NCI-H1694 (cell line): ENCODE measurements around the gene CFAP20.

Experiments used
- DNase-seq: peaks from one replicate; lab custom pipeline; 2025; lab: John Stamatoyannopoulos, UW

CFAP20 gene

GRCh38 chr16:58129097-58129936, at the start of gene CFAP20:
Gene CFAP20 (minus strand): TSS chr16:58129381. CDS start chr16:58129115, 266 bp downstream.
- peak; percentile 95 for DNase-seq

DNA sequence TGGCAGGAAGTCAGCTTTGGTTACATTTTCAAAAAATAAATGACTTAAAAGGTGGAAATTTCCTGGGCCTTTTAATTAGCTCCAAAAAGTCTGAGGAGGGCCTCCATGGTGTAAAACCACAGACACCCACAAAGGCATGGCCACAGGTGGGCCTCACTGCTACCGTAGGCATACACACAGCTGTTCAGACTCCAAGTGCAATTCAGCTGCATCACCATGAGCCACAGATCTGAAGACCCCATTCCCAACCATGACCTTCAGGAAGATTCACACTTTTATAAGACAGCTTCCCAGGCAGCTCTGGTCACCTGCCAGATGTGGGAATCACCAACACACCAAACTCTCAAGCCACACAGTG, 48.2 kb upstream of the CFAP20 start:
- no peak for DNase-seq

DNA sequence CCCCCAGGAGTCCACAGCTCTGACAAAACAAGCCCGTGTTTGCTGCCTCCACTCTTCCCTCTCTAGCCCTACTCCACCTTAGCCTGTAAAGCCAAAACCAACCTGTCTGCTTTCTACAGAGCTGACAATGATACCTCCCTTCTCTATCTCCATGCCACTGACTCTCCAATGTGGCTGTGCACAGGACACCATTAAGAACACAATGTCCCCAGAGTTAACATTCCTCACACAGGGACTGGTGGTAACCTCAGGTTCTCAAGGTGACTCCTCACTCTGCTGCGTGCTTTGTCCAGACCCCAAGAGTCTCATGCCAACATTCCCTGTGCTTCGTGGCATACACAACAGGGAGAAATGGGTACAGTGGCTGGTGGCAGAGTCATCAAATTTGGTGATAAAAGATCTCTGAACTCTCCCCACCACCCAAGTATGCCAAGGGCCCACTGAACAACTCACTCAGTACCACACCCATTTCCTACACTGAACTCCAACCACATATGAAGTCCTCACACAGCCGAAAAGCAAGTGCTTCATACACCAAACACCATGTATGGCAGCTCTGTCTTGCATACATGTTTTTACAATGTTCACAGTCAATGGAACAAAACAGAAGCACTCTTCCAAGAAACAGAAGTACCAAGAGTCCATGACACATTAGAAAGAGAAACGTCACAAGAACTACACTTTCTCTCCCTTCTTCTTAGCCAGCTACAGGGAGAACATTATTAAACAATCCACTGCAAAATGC, 47.6 kb upstream of the CFAP20 start:
- no peak for DNase-seq

- DNase-seq, result no peak
Observed at GRCh38 chr16:58170223-58170622, 41.0 kb upstream of the CFAP20 start.

DNA sequence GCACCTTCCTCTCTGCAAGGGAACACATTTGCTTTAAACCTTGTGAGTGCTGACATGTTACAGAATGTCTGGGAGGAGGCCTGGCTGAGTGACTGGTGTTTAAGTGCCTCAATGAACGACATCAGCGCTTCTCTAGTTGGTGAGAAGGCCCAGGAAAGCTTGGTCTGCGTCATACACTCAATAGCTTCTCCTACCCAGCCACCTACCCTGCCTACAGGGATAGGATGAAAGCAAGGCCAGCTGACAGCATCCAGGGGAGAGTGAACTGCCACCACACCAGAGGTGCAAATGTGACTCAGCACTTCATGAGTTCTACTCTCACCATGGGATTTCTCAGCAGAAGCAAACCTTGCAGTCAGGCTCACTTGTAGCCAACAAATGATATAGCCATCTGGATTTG, 31.7 kb upstream of the CFAP20 start:
- no peak for DNase-seq

DNA sequence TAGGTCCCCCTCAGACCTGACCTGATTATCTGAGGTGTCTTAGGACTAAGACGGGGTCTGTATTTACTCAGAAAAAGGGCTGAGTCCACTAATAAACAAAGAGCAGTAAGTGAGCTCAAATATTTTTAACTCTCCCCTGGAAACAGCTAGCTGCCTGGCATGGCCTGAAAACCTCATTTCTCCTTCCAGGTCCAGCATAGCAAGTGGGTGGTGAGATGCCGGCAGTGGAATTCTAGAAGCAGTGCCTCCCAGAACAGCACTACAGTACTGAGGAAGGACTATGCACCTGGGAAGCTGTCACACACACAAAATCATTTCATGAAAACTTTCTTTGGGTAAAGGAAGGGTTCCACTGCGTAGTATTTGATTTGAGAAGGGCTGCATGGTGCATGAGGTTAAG, 29.5 kb upstream of the CFAP20 start:
- DNase-seq, result no peak

DNA sequence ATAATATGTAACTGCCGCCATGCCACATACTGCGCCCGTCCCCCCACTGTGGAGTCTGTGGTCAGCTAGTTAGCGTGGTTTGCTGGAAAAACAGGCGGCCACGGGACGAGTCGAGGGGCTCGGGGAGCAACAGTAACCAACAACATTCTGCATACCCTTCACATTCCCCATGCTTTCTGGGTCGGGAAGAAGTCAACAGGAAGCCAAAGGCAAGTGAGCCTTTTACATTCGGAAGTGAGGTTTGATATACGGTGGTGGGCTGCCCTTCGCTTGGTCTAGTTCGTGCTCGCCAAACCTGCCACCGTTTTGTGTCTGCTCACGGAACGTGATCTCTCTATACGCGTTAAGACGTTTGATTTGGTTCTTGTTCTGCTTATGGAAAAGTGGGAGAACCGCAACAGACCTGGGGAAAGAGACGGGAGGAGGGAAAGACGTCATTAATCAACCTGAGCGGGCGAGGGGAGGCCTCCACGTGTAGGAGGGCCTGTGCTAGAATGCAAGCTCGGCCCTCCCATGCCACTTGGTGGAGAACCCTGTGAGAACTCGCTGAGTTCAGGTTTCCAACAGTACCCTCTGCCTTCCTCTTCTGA, 28.9 kb upstream of the CFAP20 start:
- DNase-seq, result no peak

GRCh38 chr16:58157239-58157638, 28.1 kb upstream of the CFAP20 start:
- DNase-seq, result no peak

DNA sequence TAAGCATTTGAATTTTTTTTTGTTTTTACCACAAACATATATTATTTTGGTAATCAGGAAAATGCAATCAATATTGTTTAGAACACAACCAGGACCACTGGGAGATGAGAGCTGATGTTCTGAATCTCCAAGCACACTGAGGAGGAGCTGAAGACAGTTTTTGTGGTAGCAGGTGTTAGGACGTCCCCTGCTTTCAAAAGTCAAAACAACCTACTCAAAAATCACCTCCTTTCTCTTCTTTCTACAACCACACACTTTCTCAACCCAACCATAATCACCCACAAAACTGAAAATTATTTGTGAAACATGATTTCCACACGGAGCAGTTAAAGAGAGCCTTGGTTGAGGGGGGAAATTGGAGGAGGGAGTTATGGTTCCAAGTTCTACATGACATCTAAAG, 26.7 kb upstream of the CFAP20 start:
- no peak for DNase-seq

DNA sequence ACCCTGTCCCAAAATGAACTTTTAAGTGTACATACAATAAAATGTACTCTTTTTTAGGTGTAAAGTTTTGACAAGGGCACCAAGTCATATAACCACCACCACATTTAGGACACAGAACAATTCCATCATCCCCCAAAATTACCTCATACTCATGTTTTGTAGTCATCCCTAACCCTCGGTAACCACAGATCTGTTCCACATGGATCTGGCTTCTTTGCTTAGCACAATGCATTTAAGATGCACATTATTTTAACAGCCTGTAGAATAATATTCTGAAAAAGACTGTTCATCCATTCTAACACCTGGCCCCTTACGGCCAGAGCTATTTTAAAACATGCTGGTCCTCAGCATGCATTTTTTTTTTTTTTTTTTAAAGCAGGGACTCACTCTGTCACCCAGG, 25.2 kb upstream of the CFAP20 start:
- DNase-seq, result no peak

- DNase-seq, result no peak
Observed at GRCh38 chr16:58152246-58152868, 23.2 kb upstream of the CFAP20 start.

DNA sequence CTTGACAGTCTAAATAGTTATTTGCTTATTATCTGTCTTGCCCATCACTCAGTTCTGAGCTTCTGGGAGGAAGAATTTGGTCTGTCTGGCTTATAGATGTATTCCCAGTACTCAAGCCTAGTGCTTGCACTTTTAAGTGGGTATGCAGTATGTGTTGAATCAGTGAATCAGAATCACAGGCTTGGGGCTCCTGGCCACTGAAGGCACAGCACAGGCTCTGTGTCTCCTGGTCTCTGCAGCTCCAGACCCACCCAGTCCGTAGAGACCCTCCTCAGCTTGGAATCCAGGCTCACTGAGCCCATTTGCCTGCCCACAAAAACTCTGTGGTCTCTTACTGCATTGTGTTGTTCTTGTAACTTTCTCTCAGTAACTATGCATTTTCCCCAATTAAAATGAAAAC, 19.3 kb upstream of the CFAP20 start:
- DNase-seq, result no peak

DNA sequence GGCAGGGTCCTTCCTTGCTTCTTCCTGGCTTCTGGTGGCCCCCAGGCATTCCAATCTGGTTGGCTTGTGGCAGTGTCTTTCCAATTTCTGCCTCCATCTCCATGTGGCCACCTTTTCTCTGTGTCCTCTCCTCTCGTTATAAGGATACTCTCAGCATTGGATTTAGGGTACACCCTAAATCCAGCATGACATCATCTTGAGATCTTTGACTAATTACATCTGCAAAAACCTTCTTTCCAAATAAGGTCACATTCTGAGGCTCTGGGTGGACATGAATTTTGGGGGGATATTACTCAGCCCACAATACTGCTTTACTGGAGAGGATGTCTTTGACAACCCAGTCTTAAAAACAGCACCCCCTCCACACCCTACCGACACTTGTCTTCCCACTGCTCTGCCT, 18.9 kb upstream of the CFAP20 start:
- DNase-seq, result no peak

- DNase-seq, result no peak
Observed at GRCh38 chr16:58138852-58139251, 9.7 kb upstream of the CFAP20 start.

GRCh38 chr16:58137581-58137980, 8.4 kb upstream of the CFAP20 start:
- no peak for DNase-seq

- no peak for DNase-seq
Observed at GRCh38 chr16:58128711-58129096, 477 bp downstream of the CFAP20 start.

- DNase-seq, result no peak
Observed at GRCh38 chr16:58128181-58128631, 975 bp downstream of the CFAP20 start.

DNA sequence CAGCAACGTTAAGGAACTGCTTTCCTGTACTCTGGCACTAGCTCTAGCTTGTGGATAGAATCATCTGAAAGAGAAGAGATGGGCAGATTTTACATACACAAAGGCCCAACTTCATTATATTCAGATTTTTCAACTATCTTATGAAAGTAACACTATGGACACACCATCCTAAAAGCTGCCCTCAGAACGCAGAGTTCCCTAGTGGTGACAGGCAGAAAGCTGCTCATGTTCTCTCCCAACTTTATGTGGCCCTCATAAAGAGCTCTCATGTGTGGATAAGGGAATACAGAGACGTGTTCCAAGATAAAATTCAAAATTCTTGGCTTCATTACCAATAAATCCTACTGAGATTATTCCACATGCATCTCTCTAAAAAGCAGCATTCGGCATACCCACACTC, 1.5 kb downstream of the CFAP20 start:
- no peak for DNase-seq

DNA sequence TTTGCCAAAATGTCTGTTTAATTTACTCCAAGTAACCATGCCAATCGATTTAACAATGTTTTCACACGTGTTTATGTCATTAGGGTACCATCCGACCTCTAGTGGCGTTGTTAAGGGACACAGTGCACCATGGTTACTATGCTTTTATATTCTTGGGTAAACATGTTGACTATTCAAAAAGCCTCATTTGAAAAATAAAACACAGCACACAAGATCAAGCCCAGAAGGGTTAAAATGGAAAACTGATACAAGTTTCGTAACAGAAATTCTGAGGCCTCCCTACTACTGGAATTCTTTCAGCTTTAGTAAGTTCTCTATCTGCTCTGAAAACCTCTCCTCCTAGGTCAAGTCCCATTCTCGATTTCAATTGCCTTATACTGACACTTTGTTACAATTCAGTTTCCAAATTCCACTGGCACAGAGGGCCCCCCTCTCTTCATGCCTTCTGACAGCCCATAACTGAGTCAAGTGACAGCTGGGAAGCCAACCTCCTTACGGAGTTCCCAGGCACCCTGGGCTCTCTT, 2.1 kb downstream of the CFAP20 start:
- no peak for DNase-seq

- DNase-seq, result no peak
Observed at GRCh38 chr16:58126451-58126961, 2.7 kb downstream of the CFAP20 start.

- DNase-seq, result no peak
Observed at GRCh38 chr16:58125781-58126335, 3.3 kb downstream of the CFAP20 start.

- DNase-seq, result no peak
Observed at GRCh38 chr16:58125041-58125440, 4.1 kb downstream of the CFAP20 start.
